ENCODE data around the gene ZNF280B. TPM values are rescaled to one million over a fixed set of nuclear protein-coding genes. Genes with fewer than 3 reads are reported as not detected.
A peak's percentile ranks its signal among the peaks of the same experiment; 100 is the strongest.

The ZNF280B gene
- total and polyA plus RNA-seq, 9 of the 15 experiments (the other 6 are each of a cell fraction or from before 2014, with no cell fraction given) = 7.7 to 29.9 (median 20.0) TPM

- TF ChIP-seq FOXO4 (CRISPR knock-in tag; IDR thresholded peaks at IDR 0.05) (no peak), FOSL1 (tag; conservative IDR thresholded peaks at IDR 0.05) (no peak), ARID3A (IDR thresholded peaks at IDR 0.05; ENCODE audit: borderline replicate concordance, low read depth, low read length) (peak; percentile 87; the same call in 1 of the 2 replicates), DIDO1 (tag; IDR thresholded peaks at IDR 0.05; ENCODE audit: low read depth) (no peak), SMC3 (conservative IDR thresholded peaks at IDR 0.05; ENCODE audit: insufficient read depth, low read depth, low read length) (peak; percentile 68; the same call in 1 of the 2 replicates), CBX2 (IDR thresholded peaks at IDR 0.05; ENCODE audit: insufficient read depth, low read length, poor library complexity, severe bottlenecking) (no peak), RBM22 (IDR thresholded peaks at IDR 0.05; ENCODE audit: low read depth, low read length, poor library complexity, severe bottlenecking) (no peak), TAF9B (IDR thresholded peaks at IDR 0.05; ENCODE audit: partially characterized antibody) (no peak), FOXK2 (conservative IDR thresholded peaks at IDR 0.05 in 1 of 2, IDR thresholded peaks at IDR 0.05 in 1 of 2; ENCODE audit: low read depth in 2 of 2) (no peak), TCF7 (IDR thresholded peaks at IDR 0.05; ENCODE audit: borderline replicate concordance) (no peak), ZNF253 (CRISPR knock-in tag; conservative IDR thresholded peaks at IDR 0.05) (no peak), SOX6 (IDR thresholded peaks at IDR 0.05) (no peak), CREBBP (IDR thresholded peaks at IDR 0.05; ENCODE audit: low read depth, low read length) (no peak), GABPB1 (CRISPR knock-in tag; IDR thresholded peaks at IDR 0.05) (no peak), CUX1 (CRISPR knock-in tag; IDR thresholded peaks at IDR 0.05) (no peak), TAF1 (IDR thresholded peaks at IDR 0.05; ENCODE audit: control insufficient read depth, extremely low read depth, insufficient read depth, low read length, severe bottlenecking) (no peak), EP400 (IDR thresholded peaks at IDR 0.05) (0 out of 2 replicates have a peak, but pooled peaks have one; percentile 27), KLF16 (IDR thresholded peaks at IDR 0.05) (peak; percentile 48; the same call in 1 of the 2 replicates), ZNF232 (CRISPR knock-in tag; IDR thresholded peaks at IDR 0.05) (no peak), MECOM (CRISPR knock-in tag; IDR thresholded peaks at IDR 0.05) (no peak)
Observed at GRCh38 chr22:22460635-22461034, 47.9 kb downstream of the ZNF280B start (continued).

Data from K562 (cell line).